HG03521 (cell line): ENCODE results near the gene MIDN.

ENCODE experiments used
- ATAC-seq: cut with Tn5 transposase; IDR thresholded peaks from one replicate; pipeline ENCODE4 v1.9.1; 2021; ENCODE audit warnings: mild to moderate bottlenecking, moderate library complexity; ENCODE audit not compliant: unreplicated experiment

MIDN gene

DNA sequence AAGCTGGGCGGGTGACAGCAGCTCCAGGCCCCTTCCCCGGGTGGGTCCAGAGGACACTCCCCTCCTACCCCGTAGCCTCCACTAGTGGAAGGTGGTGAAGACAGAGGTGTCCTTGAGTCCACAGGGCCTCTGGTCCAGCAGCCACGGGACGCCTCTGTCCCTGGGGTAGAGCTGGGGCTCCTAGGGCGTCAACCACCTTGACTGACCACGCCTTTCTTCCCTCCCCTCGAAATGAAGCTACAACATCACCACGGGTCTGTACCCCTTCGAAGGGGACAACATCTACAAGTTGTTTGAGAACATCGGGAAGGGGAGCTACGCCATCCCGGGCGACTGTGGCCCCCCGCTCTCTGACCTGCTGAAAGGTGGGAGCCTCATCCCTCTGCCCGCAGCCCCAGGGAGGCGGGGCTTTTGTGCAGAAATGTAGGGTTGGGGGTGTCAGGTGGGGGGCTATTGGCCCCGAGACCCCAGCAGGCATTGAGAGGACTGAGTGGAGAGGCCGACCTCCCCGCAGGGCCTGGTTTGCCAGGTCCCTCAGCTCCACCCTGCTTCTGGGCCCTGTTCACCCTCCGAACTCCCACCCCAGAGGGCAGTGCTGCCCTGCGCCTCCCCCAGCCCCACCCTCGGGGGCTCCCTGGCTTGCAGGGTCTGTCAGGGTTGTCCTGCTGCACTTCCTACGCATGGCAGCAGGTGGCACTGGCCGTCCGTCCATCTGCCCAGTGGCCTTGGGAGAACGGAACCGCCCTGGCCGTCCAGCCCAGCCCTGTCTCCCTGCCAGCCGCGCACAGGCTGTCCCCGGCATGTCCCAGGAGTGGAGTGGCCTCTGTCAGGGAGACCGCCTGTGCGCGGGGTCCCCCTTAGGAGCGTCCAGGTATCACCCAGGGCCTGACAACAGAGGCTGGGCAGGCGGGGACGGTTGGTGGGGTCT is 27.1 kb upstream of the MIDN start:
- ATAC-seq, result no peak

GRCh38 chr19:1221904-1222255 is 26.5 kb upstream of the MIDN start:
- ATAC-seq, result no peak

DNA sequence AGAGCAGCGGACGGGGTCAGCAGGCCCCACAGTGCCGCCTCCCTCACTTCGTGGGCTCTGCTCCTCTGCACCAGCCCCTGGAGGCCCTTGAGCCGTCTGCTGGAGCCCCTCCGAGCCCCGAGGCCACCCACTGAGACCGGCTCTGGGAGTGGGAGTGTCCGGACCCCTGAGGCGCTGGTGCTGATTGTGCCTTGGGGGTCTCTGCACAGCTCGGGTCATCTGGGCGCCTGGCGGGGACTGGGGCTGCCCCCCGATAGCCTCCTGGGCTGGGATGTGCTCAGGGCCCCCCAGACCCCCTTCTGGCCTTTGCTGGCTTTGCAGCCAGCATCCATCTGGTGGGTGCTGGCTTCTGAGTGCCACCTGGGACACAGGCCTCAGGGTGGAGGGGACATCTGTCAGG is 26.0 kb upstream of the MIDN start:
- no peak for ATAC-seq

GRCh38 chr19:1223018-1223855 is 25.1 kb upstream of the MIDN start:
- no peak for ATAC-seq

GRCh38 chr19:1224047-1224825 is 24.1 kb upstream of the MIDN start:
- ATAC-seq, result no peak

DNA sequence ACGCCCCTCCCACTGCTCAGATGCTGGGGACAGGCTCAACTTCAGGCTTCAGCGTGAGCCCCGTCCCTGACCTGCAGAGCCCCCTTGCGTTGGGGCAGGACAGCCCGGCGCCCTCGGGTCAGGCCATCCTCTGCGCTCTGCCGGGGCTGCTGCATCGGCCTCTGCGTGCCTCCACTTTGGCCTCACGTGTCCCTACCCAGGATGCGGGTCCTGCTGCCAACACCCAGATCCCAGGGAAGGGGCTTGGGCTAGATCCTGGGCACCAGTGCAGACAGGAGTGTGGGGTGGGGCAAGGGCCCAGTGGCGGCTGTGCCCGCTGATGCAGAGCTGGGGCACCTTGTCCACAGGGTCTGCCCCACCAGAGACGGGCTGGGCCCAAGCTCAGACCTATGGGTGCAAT is 23.5 kb upstream of the MIDN start:
- no peak for ATAC-seq

DNA sequence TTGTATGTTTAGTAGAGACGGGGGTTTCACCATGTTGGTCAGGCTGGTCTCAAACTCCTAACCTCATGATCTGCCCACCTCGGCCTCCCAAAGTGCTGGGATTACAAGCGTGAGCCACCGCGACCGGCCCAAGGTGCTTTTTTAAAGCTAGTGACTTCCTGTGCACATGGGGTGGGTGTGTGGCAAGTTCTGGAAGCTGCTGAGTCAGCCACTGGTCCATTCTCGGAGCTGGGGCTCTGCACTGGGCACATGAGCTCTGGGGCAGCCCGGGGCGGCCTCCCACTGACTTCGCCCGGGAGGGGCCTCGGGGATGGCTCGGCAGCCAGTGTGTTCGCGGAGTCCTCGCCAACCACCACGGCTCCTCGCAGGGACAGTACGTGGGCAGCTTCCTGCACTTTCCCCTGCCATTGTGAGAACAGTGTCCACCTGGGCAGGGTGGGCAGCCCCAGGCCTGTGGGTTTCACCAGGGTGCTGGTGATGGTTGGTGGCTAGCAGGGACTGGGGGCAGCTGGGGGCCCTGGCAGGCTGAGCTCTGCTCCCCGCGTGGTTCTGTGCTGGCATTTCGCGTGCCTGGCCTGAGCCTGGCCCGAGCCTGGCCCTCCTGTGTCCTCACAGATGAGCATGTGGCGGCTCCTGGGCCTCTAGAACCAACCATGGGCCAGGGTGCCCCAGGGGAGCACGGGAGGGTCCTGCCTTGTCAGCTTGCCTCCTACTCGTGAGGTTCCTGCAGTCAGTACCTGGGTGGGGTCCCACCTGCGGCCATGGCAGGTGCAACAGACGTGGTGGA is 22.8 kb upstream of the MIDN start:
- no peak for ATAC-seq

DNA sequence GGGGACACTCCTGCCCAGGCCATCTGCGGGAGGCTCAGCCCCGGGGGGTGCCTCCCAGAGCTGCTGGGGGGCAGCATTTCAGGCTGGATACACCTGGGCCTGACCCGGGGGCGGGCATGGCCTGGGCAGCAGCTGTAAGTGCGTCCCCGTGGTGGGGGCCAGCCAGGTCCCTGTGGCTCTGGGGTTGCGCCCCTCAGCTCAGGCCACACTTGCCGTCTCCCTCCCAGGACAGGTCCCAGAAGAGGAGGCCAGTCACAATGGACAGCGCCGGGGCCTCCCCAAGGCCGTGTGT is 22.2 kb upstream of the MIDN start:
- ATAC-seq, result no peak

GRCh38 chr19:1226522-1227303 is 21.7 kb upstream of the MIDN start:
- no peak for ATAC-seq

- no peak for ATAC-seq
Measured at GRCh38 chr19:1227304-1228054, 20.9 kb upstream of the MIDN start.

DNA sequence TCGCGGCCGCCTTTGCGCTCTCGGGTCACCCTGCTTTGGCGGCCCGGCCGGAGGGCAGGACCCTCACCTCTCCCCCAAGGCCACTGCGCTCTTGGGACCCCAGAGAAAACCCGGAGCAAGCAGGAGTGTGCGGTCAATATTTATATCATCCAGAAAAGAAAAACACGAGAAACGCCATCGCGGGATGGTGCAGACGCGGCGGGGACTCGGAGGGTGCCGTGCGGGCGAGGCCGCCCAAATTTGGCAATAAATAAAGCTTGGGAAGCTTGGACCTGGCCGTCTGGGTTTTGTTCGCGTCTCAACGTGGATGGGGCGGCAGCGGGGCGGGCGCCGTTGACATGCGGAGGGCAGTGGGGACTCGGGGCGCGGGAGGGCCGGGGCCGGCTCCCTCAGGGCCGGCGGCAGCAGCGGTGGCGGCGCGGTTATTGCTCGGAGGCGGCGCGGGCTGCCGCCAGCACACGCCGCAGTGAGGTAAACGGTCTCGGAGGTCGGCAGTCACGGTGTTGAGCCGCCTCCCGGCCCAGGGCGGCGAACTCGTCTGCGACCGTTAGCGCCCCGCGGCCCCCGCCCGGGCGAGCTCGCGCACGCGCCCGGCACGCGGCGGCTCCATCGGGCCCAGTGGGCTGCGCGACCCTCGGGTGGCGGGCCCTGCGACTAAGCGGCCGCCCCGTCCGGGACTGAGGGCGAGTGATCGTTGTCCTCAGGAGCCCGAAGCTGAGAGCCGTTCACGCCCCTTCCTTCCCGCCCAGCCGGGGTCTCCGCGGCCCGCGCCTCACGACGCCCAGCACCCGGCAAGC is 20.0 kb upstream of the MIDN start:
- ATAC-seq, result no peak

- ATAC-seq, result no peak
Measured at GRCh38 chr19:1229056-1229923, 19.1 kb upstream of the MIDN start.

- ATAC-seq, result no peak
Measured at GRCh38 chr19:1229924-1230782, 18.2 kb upstream of the MIDN start.

DNA sequence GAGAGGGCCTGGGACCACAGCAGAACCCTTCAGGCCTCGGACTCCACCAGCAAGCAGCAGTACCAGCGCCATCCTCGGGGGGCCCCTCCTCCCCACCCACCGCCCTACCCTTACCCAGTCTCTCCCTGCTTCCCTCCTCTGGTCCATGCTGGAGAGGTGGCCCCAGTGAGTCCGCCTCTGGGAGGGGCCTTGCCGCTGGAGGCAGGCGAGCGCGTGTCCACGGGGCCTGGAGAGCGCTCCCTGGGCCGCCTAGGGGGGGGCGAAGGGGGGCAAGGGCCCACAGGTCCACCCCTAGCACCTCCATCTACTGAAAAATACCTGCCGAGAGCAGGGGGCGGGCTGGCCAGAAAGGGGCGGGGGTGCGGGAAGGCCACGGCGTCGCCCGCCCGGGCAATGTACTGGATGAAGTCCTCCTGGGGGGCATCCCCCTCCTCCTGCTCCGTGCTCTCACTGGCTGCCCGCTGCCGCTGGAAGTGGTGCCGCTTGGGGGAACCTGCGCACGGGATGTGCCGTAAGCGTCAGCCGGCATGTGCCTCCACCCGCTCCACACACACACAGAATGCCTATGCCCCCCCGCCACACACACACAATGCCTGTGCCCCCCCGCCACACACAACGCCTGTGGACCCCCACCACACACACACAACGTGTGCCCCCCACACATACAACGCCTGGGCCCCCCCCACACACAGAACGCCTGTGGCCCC is 17.4 kb upstream of the MIDN start:
- ATAC-seq, result no peak

DNA sequence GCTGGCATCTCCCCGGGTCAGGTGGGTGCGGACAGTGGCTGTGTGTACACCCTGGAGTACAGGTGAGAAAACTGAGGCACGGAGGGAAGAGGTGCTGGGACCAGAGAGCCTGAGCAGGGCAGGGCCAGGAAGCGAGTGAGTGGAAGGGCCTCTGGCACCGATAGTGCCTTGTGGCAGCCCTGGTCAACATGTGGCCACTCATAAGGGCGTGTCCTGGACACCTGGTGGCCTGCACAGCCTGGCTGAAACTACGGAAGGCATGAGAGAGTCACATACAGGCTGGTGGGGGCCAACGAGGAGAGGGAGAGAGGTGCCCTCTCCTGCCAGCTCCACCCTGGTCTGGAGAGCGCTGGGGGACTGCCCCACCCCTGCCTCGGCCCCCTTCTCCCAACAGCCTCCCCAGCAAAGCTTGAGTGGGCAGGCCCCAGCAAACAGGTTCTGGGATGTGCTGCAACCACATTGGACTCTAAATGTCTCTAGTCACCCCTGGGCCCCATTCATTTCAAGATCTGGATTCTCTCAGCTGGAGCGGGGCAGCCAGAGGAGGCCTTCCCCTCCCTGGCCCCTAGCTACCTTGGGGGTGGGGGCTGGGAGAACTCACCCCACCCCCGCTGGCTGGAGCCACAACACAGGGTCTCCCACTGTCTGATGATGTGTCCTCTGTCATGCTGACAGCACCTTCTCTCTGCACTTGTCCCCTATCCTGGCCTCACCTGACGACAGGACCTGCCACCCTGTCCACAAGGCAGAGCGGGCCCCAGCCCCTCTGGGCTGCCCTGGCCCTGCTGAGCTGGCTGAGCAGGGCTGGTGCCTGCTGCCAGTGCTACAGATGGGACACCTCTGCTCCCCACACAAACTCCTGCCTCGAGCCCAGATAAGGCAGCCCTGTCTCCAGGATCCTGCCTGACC is 16.4 kb upstream of the MIDN start:
- no peak for ATAC-seq
